ENCODE data around the gene TNS1. TPM values are rescaled to one million over a fixed set of nuclear protein-coding genes. Genes with fewer than 3 reads are reported as not detected.

The TNS1 gene
- total and polyA plus RNA-seq, 8 donors, result 139 to 327 (median 159) TPM

- Histone ChIP-seq H3K36me3 (peaks cover 0 to 30% of the 10 kb centered on the region in 2 donors), H3K27ac (peak overlapping the region; percentile 81 to 92), H3K4me1 (peaks cover 67 to 78% of the 10 kb centered on the region in 2 donors), H3K4me3 (peak overlapping the region in 1 of 2 donors; percentile 18), H3K27me3 (no peaks in the 10 kb centered on the region), H3K9me3 (no peaks in the 10 kb centered on the region)
- intact Hi-C loops (cut with DNase I), result no loop called here
- peak in 1 of 4 donors; percentile 63 for DNase-seq
- no peak for TF ChIP-seq CTCF (IDR thresholded peaks at IDR 0.05)
- peak; percentile 33 for ATAC-seq
These were observed 102.6 kb downstream of the TNS1 start for GRCh38 chr2:217900010-217900779.

GRCh38 chr2:217899231-217900009, 103.4 kb downstream of the TNS1 start:
- ATAC-seq, result peak; percentile 53
- TF ChIP-seq CTCF (IDR thresholded peaks at IDR 0.05), result peak; percentile 63 to 65
- intact Hi-C loops (cut with DNase I), result no loop called here
- H3K36me3 ChIP-seq, result peaks cover 0 to 37% of the 10 kb centered on the region in 2 donors
- peak in 2 of 4 donors; percentile 80 to 86 for DNase-seq
- H3K27ac ChIP-seq, result peak overlapping the region; percentile 81 to 92
- H3K4me1 ChIP-seq, result peaks cover 59 to 70% of the 10 kb centered on the region in 2 donors
- peak overlapping the region in 1 of 2 donors; percentile 18 for H3K4me3 ChIP-seq
- H3K27me3 ChIP-seq, result no peaks in the 10 kb centered on the region
- no peaks in the 10 kb centered on the region for H3K9me3 ChIP-seq

GRCh38 chr2:217897816-217898806, 104.7 kb downstream of the TNS1 start:
- H3K9me3 ChIP-seq, result no peaks in the 10 kb centered on the region
- DNase-seq (peak in 3 of 4 donors; percentile 84 to 88 (median 84)), ATAC-seq (peak; percentile 51)
- H3K27me3 ChIP-seq, result no peaks in the 10 kb centered on the region
- H3K36me3 ChIP-seq, result peaks cover 0 to 51% of the 10 kb centered on the region in 2 donors
- H3K27ac ChIP-seq, result peak overlapping the region; percentile 81 to 92
- no peak for TF ChIP-seq CTCF (IDR thresholded peaks at IDR 0.05)
- H3K4me1 ChIP-seq, result peaks cover 46 to 57% of the 10 kb centered on the region in 2 donors
- no peak overlapping the region for H3K4me3 ChIP-seq
- intact Hi-C loops (cut with DNase I), result no loop called here

- ATAC-seq, result peak; percentile 18
- no peaks in the 10 kb centered on the region for H3K9me3 ChIP-seq
- intact Hi-C loops (cut with DNase I), result no loop called here
- peak overlapping the region; percentile 59 to 81 for H3K27ac ChIP-seq
- peaks cover 2 to 60% of the 10 kb centered on the region in 2 donors for H3K36me3 ChIP-seq
- peaks cover 37 to 48% of the 10 kb centered on the region in 2 donors for H3K4me1 ChIP-seq
- DNase-seq, result peak in 1 of 4 donors; percentile 62
- TF ChIP-seq CTCF (IDR thresholded peaks at IDR 0.05), result no peak
- H3K4me3 ChIP-seq, result no peak overlapping the region
- H3K27me3 ChIP-seq, result no peaks in the 10 kb centered on the region
These were observed 105.6 kb downstream of the TNS1 start for GRCh38 chr2:217897091-217897715.
